ENCODE results near the gene SENP2.
"Not testable (repeated sequence)": the region's sequence is repeated elsewhere in the genome, so short reads cannot be mapped to it uniquely, and the experiment has no call there.

The SENP2 gene

DNA sequence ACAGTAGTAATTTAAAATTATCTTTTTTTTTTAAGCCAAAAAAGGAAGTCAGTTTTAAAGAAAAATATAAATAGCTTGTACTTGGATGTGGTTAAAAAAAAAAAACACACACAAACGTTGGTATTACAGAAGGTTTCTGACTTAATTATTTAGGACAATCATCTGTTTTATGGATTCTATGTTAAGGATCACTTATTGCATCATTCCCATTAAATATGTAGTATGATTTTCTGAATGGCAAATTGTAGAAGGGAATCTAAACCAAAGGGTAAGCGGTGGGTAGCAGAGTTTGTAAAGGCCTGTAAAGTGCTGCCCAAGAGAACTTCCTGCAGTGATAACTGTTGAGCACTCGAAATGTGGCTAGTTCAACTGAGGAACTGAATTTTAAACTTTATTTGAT, 8.0 kb downstream of the SENP2 start:
- no peak for DNase-seq

DNA sequence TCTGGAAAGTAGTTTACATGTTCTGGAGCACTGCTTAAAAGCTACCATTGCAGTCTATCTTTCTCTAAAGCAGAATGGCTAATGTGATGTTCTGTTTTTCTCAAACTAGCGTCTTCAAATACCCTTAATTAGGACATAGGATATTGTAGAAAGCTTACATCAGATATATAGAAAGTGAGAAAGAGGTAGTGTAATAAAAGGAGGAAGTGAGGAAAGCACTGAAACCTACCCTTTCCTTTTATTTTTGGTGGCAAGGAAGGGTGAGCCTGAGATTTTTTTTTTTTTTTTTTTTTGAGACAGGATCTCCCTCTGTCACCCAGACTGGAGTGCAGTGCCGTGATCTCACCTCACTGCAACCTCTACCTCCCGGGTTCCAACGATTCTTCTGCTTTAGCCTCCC, 9.4 kb downstream of the SENP2 start:
- no peak for DNase-seq

DNA sequence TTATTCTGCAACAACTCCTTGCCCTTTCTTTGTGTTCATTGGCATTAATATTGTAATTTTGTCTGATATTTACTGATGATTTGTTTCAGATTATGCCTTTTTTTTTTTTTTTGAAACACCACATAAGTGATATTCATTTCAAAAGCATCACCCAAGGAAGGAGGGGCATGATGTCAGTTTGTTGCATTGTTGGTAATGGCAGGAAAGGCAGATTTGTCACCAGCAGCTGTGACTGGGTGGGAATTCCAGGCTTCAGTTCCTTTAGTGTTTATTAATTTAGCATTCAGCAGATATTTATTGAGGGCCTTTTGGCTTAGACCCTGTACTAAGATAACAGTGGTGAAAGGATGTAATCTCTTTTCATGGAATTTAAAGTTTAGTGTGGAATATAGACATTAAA, 19.5 kb downstream of the SENP2 start:
- DNase-seq, result no peak

- DNase-seq, result no peak
Observed at GRCh38 chr3:185606196-185606595, 20.1 kb downstream of the SENP2 start.

- DNase-seq, result no peak
Observed at GRCh38 chr3:185613016-185613415, 26.9 kb downstream of the SENP2 start.

DNA sequence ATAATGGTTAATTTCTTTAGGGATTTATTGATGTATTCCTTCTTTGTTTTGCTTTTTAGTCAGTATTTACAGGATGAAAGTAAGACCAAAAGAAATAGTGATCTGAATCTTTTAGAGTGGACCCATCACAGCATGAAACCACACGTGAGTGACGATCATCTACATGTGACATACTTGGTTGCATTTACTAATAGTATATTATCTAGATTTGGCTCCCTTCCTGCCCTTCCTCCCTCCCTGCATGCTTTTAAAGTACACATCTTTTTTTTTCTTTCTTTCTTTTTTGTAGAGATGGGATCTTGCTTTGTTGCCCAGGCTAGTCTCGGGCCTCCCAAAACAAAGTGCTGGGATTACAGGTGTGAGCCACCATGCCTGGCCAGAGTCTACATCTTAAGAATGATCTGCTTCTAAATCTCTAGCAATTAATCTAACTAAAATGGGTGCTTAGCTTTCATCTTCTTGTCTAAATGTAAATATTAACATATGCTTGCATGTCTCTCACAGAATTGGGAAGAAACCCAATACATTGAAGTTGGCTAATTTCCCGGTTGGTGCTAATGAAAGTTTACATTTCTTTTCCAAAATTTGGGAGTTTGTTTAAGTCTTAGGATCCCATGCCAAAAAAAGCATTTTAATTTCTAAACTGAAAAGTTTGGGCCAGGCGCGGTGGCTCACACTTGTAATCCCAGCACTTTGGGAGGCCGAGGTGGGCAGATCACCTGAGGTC, 38.0 kb downstream of the SENP2 start:
- no peak for DNase-seq

DNA sequence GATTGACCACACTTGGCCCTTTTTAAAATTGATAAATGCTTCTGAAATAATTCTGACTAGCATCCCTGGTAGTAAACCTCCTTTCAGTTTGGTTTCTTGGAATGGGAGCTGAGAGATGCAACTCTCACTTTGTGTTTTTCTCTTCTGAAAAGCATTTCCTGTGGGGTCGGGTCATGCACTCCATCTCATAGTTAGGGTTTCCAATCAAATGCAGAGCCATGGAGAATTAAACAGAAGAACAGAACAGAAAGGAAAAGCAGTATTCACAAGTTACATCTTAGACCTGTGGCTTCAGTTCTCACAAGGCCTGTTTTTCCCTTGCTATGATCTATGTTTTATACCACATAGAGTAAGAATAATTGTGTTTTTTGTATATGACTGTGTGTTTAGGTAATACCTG, 39.7 kb downstream of the SENP2 start:
- DNase-seq, result no peak

DNA sequence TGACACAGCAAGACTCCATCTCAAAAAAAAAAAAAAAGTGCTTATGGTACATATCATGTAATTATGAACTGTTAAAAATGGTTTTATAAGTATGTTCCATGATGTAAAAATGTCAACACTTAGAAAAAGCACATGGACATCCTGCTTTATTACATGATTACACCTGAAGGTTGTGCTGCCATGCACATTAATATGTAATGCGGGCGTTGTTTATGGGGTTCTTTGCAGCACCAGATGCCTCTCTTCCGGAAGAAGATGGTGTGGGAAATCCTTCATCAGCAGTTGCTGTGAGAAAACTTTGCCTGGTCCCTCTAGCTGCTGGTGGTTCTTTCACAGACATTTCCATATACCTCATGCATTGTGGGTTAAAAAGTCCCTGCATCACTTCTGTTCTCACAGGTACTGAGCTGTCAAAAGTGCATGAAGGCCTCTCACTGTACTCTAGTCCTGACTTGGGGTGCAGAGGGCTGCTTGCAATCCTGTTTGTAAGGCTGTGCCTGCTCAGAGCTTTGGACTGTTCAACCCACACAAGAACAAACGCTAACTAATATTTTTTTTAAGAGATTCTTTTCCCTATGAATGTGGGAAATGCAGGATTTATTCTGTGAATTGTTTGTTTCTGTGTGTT, 43.6 kb downstream of the SENP2 start:
- DNase-seq, result no peak

- DNase-seq, result no peak
Observed at GRCh38 chr3:185630182-185630622, 44.1 kb downstream of the SENP2 start.

GRCh38 chr3:185631108-185631507, 45.0 kb downstream of the SENP2 start:
- DNase-seq, result no peak

DNA sequence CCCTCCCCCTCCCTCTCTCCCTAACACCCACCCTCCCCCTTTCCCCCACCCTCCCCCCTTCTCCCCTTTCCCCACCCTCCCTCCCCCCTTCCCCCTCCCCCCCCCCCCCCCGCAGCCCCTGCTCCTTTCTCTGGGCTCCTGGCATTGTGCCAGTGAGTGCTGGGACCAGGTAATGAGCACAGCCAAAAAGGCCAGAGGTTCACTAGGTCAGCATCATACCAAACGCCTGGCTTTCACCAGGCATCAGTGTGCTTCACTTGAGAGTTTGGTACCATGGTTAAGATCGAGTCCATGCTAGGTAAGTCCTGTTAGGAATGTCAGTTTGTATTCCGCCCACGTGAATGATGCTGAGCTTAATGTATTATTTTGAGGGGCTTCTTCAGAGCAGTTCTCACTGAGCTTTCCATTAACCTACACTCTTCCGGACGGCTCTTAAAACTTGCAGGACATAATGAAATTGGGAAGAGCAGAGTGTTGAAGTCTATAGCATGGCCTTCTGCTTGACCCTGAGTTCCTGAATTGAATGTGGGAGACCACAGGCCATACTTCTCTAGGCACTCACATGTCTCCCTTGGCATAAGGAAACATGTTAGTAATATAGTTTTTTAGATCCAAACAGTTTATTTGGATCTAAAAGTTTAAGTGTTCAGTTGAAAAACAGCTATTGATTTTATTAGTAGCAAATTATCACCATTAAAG, 45.6 kb downstream of the SENP2 start:
- no peak for DNase-seq

GRCh38 chr3:185632996-185633395, 46.9 kb downstream of the SENP2 start:
- DNase-seq, result no peak

DNA sequence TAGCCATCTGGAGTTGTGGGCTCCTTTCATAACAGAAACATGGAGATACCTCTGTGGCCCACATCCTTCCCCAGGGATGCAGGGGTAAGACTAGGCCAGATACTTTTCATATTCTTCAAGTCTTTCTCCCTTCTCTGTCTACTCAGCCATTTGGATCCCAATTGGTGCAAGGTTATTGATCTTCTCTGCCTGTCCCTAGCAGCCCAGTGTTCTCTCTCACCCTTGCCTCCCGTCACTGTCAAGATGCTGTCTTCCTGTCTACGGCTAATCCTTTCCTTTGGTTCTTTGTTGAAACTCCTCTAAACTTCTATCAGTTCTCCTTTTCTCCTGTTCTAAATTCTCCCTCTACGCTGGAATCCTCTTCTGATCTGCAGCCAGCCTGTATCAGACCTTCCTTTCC, 51.3 kb downstream of the SENP2 start:
- DNase-seq, result no peak

- not testable (repeated sequence) for DNase-seq
Observed at GRCh38 chr3:185638651-185639050, 52.6 kb downstream of the SENP2 start.

DNA sequence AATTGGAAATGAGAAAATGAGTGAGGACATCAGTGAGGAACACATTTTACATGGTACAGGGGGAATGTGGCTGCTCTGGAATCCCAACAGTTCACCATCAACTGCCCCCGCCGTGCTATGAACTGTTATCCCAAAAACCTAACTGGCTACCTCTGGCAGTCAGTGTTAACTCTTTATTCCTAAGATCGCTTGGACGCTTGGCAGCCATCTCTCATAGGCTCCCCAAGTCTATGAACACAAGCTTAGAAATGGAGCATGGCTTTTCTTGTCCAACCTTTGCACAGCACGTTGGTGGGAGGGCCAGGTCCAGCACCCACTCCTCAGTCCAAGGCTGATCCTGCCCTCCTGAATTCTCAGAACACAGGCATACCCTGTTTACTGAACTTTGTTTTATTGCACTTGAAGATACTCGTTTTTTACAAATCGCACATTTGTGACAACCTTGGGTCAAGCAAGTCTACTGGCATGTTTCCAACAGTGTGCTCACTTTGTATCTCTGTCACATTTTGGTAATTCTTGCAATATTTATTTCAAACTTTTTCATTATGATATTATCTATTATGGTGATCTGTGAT, 53.6 kb downstream of the SENP2 start:
- no peak for DNase-seq

DNA sequence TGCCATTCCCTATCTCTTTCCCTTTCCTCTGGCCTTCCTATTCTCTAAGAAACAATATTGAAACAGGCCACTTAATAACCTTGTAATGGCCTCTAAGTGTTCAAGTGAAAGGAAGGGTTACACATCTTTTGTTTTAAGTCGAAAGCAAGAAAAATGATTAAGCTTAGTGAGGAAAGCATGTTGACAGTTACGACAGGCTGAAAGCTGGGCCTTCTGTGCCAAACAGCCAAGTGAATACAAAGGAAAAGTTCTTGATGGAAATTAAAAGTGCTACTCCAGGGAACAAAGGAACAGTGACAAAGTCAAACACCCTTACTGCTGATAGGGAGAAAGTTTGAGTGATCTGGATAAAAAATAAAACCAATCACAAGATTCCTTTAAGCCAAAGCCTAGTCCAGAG, 54.2 kb downstream of the SENP2 start:
- DNase-seq, result no peak

DNA sequence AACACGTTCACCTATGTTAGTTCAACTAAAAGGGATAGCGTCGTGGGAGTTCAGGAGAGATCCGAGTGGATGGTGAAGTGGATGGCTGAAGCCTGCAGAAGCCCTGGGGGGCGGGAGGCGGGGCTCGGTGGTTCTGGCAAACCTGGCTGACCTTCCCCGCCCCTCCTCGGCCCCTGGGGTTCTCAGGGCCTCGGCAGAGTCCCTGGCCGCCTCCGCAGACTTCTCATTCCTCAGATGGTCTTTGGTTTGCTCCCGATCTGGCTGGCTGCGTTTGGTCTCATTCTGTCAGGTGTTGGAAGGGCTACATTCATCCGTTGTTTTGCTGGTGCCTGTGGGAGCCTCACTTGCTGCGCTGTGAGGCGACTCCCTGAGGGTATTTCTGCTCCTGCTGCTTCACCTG, 59.1 kb downstream of the SENP2 start:
- not testable (repeated sequence) for DNase-seq

DNA sequence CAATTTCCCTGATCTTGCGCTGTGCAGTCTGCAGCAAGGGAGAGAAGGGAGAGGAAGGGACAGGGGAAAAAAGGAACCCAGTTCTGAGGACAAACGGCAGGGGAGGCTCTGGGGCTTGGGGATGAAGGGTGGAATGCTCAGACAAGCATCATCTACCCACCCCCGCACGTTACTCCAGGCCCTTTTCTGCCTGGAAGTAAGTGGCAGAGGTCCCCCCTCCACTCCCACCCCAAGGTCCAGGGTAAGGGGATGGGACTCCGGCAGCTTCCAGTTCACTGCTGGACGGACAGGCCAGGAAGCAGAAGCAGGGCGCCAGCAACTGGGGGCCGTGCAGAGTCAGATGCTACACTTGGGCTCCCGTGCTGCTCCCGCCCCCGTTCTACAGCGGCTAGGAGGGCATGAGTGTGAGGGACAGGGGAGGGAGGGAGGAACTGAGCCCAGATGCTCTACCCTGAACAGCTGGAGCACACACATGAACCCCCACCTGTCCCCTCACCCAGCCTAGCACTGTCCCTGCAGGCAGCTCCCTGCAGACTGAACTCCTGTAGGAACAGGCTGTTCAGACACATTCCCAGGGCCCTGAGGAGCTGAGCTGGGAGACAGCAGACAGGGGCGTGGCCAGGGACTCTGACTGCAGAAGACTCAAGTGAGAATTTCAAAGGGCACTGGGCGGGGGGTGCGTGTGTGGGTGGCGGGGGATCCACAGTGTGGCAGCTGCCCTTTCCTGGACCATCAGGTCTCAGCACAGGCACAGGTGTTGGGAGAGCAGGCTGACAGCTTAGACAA, 59.7 kb downstream of the SENP2 start:
- peak; percentile 15 for DNase-seq

DNA sequence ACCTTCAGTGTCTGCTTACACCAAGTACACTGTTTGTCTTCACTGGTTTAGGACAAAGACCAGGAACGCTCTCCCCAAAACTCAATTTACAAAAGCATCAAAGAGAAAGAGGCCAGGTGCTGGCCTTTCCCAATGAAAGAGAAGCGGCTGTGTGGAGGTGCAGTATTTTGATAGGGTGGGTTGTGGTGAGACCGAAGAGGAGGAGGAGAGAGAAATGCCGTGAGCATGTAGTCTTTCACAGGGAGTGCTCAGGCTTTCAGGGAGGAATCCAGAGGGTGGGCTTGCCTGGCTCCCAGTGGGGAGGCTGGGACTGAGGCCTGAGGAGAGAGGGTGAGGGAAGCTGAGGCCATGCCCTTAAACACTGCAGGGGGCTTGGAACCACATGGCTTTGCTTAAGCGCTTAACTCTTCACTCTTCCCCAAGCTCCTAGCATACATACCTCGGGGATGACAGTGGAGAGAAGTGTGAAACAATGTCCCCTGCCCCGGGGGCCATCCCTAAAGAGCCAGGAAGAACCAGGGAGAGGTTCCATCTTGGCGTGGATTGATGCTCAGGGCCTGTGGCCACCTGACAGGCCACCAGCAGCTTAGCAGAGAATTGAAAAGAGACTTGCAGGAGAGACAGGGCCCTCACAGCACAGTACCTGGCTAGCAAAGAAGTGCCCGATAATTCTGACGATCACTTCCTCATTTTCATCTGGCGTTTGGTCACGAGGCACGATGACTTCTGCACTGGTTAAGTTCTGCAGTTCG, 60.5 kb downstream of the SENP2 start:
- DNase-seq, result no peak

GRCh38 chr3:185647134-185647879, 61.2 kb downstream of the SENP2 start:
- no peak for DNase-seq

DNA sequence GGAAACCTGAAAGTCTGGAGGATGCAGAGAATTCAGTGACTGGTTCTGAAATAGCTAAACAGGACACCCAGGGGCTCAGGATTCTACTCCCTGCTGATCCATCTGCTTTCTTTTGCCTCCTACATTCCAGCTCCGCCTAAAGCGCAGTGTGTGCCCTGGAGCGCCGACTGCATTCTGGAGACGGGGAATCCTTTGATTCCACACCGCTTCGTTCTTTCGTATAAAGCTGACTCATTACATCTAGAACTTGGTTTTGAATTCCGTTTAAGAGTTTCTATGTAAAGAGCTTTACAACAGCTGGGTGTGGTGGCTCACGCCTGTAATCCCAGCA, 61.8 kb downstream of the SENP2 start:
- DNase-seq, result no peak

DNA sequence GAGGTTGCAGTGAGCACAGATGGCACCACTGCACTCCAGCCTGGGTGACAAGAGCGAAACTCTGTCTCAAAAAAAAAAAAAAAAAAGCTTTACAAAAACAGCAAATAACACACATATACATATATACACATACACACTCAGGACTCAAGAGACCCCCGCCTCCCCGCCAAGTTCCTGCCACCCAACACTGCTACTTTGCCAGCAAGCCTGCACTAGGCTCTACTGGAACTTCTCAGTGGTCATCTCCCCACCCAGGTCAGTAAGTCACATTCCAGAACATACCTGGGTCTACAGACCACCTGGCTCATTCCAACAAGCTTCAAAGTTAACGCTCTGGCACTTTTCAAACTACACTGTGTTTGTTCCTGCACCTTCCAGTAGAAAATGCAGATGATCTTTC, 62.3 kb downstream of the SENP2 start:
- no peak for DNase-seq

Data from NCI-H510A (cell line).